ENCODE results near the gene CD24.
"Not testable (repeated sequence)": the region's sequence is repeated elsewhere in the genome, so short reads cannot be mapped to it uniquely, and the experiment has no call there.

CD24 gene

GRCh38 chr6:107009499-107009898, 35.0 kb upstream of the CD24 start:
- TF ChIP-seq, protein P1, sequence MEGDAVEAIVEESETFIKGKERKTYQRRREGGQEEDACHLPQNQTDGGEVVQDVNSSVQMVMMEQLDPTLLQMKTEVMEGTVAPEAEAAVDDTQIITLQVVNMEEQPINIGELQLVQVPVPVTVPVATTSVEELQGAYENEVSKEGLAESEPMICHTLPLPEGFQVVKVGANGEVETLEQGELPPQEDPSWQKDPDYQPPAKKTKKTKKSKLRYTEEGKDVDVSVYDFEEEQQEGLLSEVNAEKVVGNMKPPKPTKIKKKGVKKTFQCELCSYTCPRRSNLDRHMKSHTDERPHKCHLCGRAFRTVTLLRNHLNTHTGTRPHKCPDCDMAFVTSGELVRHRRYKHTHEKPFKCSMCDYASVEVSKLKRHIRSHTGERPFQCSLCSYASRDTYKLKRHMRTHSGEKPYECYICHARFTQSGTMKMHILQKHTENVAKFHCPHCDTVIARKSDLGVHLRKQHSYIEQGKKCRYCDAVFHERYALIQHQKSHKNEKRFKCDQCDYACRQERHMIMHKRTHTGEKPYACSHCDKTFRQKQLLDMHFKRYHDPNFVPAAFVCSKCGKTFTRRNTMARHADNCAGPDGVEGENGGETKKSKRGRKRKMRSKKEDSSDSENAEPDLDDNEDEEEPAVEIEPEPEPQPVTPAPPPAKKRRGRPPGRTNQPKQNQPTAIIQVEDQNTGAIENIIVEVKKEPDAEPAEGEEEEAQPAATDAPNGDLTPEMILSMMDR (IDR thresholded peaks at IDR 0.05): no peak
- no peak overlapping the region for H3K4me2 ChIP-seq (ENCODE audit: low read length)
- H2AFZ ChIP-seq: no peak overlapping the region
- no peaks in the 10 kb centered on the region for H3K9me3 ChIP-seq (ENCODE audit: control insufficient read depth, low read length)
- no peaks in the 10 kb centered on the region for H3K27me3 ChIP-seq (ENCODE audit: control insufficient read depth, insufficient read depth, low read length)
- no peaks in the 10 kb centered on the region for H3K79me2 ChIP-seq
- H3K27ac ChIP-seq: no peak overlapping the region
- H3K4me3 ChIP-seq (ENCODE audit: low read depth, low read length): no peak overlapping the region
- no peaks in the 10 kb centered on the region for H3K36me3 ChIP-seq (ENCODE audit: control insufficient read depth, insufficient read depth, low read length)
- H3K4me1 ChIP-seq: no peaks in the 10 kb centered on the region
- no peak overlapping the region for H3K9ac ChIP-seq

DNA sequence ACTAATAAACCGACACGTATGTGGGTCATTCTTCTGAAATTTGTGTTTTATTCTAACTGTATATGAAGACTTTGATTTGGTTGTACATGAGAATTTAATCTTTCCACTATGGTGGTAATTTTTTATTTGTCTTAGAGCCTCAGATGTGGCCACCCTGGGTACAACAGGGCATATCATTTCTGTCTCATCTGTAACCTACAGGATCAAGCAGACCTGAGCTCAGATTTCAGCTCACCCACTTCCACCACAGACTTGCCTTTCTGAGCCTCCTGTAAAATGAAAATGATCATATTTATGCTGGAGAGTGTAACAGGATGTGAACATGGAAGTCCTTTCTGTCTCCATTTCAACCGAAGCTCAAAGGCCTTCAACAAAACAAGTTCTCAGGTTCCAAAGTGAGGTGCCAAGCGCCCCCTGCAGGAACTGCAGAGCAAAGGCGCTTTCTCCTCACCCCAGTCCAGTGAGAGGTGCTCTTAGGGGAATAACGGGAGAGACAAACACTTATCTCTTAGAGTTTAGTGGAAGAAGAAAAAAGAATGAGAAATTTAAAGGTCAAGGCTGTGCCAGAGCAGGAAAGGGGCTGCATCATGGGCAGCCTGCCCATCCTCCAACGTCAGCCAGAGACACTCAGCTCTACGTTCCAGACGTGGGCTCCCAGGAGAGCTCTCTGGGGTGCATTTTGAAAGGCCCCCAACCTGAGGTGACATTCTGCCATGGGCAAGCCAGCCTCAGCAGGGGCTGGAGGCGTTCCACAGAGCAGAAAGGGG, 23.0 kb upstream of the CD24 start:
- Histone ChIP-seq H3K4me3 (ENCODE audit: low read depth, low read length) (no peak overlapping the region), H3K9me3 (ENCODE audit: control insufficient read depth, low read length) (no peaks in the 10 kb centered on the region), H3K4me1 (no peaks in the 10 kb centered on the region), H2AFZ (peak overlapping the region; percentile 61), H3K9ac (no peak overlapping the region), H3K4me2 (ENCODE audit: low read length) (no peak overlapping the region), H3K27ac (no peak overlapping the region), H3K79me2 (no peaks in the 10 kb centered on the region), H3K36me3 (ENCODE audit: control insufficient read depth, insufficient read depth, low read length) (no peaks in the 10 kb centered on the region), H3K27me3 (ENCODE audit: control insufficient read depth, insufficient read depth, low read length) (no peaks in the 10 kb centered on the region)
- TF ChIP-seq, protein P1 (IDR thresholded peaks at IDR 0.05): peak; percentile 70

GRCh38 chr6:106995640-106996039, 21.1 kb upstream of the CD24 start:
- no peak overlapping the region for H3K4me3 ChIP-seq (ENCODE audit: low read depth, low read length)
- H3K4me2 ChIP-seq (ENCODE audit: low read length): no peak overlapping the region
- no peaks in the 10 kb centered on the region for H3K36me3 ChIP-seq (ENCODE audit: control insufficient read depth, insufficient read depth, low read length)
- TF ChIP-seq, protein P1 (IDR thresholded peaks at IDR 0.05): no peak
- no peak overlapping the region for H2AFZ ChIP-seq
- H3K9me3 ChIP-seq (ENCODE audit: control insufficient read depth, low read length): no peaks in the 10 kb centered on the region
- H3K9ac ChIP-seq: no peak overlapping the region
- no peaks in the 10 kb centered on the region for H3K79me2 ChIP-seq
- H3K27me3 ChIP-seq (ENCODE audit: control insufficient read depth, insufficient read depth, low read length): no peaks in the 10 kb centered on the region
- H3K4me1 ChIP-seq: no peaks in the 10 kb centered on the region
- H3K27ac ChIP-seq: no peak overlapping the region

DNA sequence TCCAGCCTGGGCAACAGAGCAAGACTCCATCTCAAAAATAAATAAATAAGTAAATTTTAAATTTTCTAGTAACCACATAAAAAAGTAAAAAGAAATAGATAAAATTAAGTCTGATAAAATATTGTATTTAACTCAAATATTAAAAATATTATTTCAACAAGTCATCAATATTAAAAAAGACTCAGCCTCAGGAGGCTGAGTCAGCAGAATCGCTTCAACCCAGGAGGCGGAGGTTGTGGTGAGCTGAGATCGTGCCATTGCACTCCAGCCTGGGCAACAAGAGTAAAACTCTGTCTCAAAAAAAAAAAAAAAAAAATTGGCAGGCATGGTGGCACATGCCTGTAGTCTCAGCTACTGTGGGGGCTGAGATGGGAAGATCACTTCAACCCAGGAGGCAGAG, 15.2 kb upstream of the CD24 start:
- H2AFZ ChIP-seq; H3K4me3 ChIP-seq (ENCODE audit: low read depth, low read length); H3K36me3 ChIP-seq (ENCODE audit: control insufficient read depth, insufficient read depth, low read length): not testable (repeated sequence)

GRCh38 chr6:106988664-106989063, 14.1 kb upstream of the CD24 start:
- TF ChIP-seq, protein P1 (IDR thresholded peaks at IDR 0.05): no peak
- H2AFZ ChIP-seq: no peak overlapping the region
- no peak overlapping the region for H3K4me3 ChIP-seq (ENCODE audit: low read depth, low read length)
- H3K9me3 ChIP-seq (ENCODE audit: control insufficient read depth, low read length): no peaks in the 10 kb centered on the region
- H3K79me2 ChIP-seq: no peaks in the 10 kb centered on the region
- no peaks in the 10 kb centered on the region for H3K4me1 ChIP-seq
- no peaks in the 10 kb centered on the region for H3K36me3 ChIP-seq (ENCODE audit: control insufficient read depth, insufficient read depth, low read length)
- no peak overlapping the region for H3K4me2 ChIP-seq (ENCODE audit: low read length)
- H3K27ac ChIP-seq: no peak overlapping the region
- no peak overlapping the region for H3K9ac ChIP-seq
- H3K27me3 ChIP-seq (ENCODE audit: control insufficient read depth, insufficient read depth, low read length): no peaks in the 10 kb centered on the region

More for the DNA sequence above, 15.2 kb upstream of the CD24 start:
- H3K27me3 ChIP-seq (ENCODE audit: control insufficient read depth, insufficient read depth, low read length); H3K27ac ChIP-seq; H3K4me2 ChIP-seq (ENCODE audit: low read length); H3K79me2 ChIP-seq; H3K9ac ChIP-seq; H3K4me1 ChIP-seq; H3K9me3 ChIP-seq (ENCODE audit: control insufficient read depth, low read length): not testable (repeated sequence)

All from parathyroid adenoma (tissue), 2 donors.